HG03354 (cell line): Measurements from ENCODE around the gene JARID2.
"Not testable (repeated sequence)": the region's sequence is repeated elsewhere in the genome, so short reads cannot be mapped to it uniquely, and the experiment has no call there.

Experiments
- ATAC-seq: cut with Tn5 transposase; IDR thresholded peaks from one replicate; pipeline ENCODE4 v1.9.1; 2021; ENCODE audit warnings: mild to moderate bottlenecking; ENCODE audit not compliant: unreplicated experiment, poor library complexity, severe bottlenecking

Gene JARID2

GRCh38 chr6:15405129-15406068 is 159.5 kb downstream of the JARID2 start:
- no peak for ATAC-seq

GRCh38 chr6:15406452-15406851 is 160.6 kb downstream of the JARID2 start:
- ATAC-seq, result no peak

- ATAC-seq, result no peak
Measured at GRCh38 chr6:15408008-15408407, 162.1 kb downstream of the JARID2 start.

- ATAC-seq, result no peak
Measured at GRCh38 chr6:15408758-15409157, 162.9 kb downstream of the JARID2 start.

GRCh38 chr6:15409301-15410125 is 163.6 kb downstream of the JARID2 start:
- no peak for ATAC-seq

DNA sequence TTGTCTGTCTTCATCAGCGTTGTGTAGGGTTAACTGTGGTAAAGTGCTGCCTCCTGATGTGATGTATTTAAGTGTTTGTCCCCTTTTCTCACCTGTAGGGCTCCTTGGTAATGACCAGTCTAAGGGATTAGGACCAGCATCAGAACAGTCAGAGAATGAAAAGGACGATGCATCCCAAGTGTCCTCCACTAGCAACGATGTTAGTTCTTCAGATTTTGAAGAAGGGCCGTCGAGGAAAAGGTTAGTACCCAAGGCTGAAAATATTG is 164.2 kb downstream of the JARID2 start:
- ATAC-seq, result no peak

GRCh38 chr6:15410752-15411151 is 164.9 kb downstream of the JARID2 start:
- ATAC-seq, result no peak

DNA sequence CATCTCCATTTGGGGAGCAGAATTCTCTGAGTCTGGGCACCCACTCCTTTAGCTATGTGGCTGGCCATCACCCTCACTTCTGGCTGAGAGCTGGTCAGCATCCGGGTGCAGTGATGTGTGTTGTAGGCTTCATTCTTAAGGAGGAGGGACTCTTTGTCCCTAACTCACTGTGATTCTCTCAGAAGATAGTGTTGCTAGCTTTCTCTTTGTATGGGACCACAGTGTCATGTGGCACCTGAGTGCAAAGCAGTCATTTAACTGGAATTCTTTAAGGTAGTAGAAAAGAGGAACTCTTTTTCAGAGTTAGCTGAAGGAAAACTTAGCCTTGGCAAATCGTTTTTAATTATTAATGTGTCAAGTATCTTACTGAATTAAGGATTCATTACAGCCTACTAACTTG is 165.9 kb downstream of the JARID2 start:
- no peak for ATAC-seq

GRCh38 chr6:15412767-15413166 is 166.9 kb downstream of the JARID2 start:
- no peak for ATAC-seq

DNA sequence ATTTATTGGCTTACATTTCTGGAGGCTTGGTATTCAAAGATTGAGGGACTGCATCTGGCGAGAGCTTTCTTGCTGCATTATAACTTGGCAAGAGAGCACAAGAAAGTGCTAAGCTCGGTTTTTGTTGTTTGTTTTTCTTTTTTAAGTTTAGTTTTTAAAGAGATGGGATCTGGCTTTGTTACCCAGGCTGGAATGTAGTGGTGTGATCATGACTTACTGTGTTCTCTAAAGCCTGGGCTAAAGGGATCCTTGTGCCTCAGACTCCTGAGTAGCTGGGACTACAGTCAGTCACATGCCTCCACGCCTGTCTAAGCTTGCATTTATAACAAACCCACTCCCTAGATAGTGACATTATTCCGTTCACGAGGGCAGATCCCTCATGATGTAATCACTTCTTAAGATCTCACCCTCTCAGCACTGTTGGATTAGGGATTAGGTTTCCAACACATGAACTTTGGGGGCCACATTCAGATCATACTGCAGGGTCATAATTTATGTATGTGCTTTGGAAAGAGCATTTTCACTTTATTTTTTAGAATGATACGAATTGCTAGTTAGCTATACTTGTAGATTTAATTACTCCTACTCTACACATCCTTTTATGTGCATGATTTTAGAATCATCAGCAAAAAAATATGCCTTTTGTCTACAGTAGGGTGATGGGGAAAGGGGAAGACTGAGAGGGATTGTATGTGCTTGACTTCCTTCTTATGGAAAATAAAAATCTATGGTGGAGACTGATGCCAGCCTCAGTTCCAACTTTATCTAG is 167.8 kb downstream of the JARID2 start:
- ATAC-seq, result no peak

DNA sequence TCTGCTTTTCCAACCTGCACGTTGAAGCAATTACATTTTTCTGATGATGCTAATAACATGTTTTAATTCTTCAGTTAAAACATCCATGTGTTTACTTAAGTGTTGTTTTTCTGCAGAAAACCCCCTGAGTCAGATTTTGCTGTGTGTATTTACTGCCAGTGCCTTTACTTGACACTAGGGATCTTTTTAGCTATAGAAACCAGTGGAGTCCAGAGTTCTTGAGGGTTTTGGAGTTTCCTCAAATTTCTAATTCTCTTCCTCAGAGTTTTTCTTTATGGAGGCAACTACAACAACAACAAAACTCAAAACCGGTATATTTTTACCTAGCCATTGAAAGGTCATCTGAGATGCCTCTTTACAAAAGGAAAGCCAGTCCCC is 168.4 kb downstream of the JARID2 start:
- ATAC-seq, result no peak

GRCh38 chr6:15415622-15416021 is 169.8 kb downstream of the JARID2 start:
- ATAC-seq, result not testable (repeated sequence)

DNA sequence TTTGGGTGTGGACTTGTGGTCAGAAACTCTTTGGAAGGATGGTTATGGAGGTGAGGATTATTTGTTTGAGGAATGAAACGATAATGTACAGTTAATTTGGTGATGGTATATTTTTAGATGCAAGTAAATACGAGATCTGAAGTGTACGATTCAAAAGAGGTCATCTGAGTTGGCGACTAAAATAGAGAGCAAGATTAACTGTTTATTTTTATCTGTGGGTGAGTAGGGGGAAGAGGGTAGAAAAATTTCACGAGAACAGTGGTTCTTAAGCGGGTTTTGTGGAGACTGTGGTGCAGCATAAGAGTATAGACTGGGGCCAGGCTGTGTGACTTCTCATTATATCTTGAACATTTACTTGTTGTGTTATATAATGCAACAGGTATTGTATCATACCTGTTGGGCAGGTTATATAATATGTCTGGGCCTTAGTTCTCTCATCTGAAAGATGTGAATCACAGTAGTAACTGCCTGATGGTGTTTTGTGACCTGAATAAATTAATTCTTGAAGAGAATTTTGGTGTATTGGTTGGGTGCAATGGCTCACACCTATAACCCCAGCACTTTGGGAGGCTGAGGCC is 171.2 kb downstream of the JARID2 start:
- ATAC-seq, result no peak

- ATAC-seq, result no peak
Measured at GRCh38 chr6:15417811-15418210, 171.9 kb downstream of the JARID2 start.

DNA sequence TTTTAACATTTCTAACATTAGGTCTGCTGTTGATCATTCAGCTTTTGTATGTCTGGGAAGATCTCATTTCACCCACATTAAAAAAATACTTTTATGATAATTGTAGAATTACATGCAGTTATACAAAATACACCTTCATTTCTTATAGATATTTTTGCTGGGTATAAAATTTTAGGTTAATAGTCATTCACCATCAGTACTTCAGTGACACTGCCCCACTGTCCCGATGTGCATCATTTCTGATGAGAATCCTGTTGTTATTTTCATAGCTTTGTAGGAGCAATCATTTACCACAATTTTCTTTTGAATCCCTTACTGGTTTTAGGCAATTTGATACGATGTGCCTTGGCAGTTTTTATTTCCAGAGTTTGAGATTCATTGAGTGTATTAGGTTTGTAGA is 173.6 kb downstream of the JARID2 start:
- ATAC-seq, result no peak

DNA sequence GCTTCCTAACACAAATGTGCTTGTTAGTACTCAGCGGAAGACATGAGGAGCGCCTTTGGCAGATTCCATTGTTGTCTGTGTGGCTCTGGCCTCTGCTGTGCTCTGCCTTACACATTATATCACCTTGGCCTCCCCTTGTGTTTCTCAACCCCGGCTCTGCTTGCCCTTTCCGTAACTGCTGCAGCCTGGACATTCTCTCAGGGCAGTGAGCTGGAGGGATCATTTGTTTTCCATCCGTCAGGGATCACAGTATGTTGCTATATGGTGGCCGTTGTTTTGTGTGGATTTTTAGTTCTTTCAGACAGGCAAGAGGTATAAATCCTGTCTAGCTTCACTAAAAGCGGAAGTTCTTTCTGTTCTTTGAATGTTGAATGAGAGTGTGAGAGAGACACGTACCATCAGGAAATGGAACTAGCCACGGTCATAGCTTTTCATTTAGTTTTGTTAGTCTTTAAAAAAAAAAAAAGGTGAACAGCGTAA is 175.1 kb downstream of the JARID2 start:
- peak; percentile 89 for ATAC-seq

- peak; percentile 48 for ATAC-seq
Measured at GRCh38 chr6:15421945-15422733, 176.3 kb downstream of the JARID2 start.

DNA sequence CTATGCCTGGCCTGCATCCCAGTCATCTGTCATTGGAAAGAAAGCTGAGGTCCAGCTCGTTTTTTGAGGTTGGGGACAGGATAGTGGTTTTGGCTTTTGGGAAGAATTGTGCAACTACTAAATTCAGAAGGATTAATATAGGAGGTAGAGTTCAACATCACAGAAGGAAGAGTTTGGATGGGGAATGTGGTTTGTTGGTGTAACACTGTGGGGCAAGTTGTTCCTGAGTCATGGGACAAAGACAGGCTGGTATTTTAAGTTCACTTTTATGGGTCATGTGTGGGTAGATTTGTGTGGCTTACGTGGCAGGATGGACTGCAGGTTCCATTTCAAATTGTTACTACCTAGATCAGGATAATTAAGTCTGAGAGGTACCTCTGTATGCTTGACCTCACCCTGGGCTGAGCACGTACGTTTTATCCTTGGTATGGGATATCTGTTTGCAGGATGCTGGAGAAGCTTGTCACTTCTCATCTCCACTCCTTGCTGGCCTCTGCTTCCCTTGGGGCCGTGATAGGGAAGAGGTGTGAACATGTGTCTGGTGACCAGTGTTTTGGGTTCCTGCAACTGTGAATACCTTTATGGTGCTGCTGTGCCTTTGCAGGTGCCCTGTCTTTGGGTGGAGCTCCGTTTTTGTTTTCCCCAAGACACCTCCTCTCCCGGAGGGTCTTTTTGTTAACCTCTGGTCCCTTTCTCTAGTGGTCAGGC is 177.6 kb downstream of the JARID2 start:
- ATAC-seq, result no peak

- ATAC-seq, result no peak
Measured at GRCh38 chr6:15425947-15426346, 180.1 kb downstream of the JARID2 start.
